Activated CD8-positive, alpha-beta T cell treated with anti-CD3 and anti-CD28 coated beads, Interleukin-2, amount 10 ng/mL, durations not matched to agents 7 days and 5 days (primary cell): ENCODE results near the gene EXOC6. TPM values are rescaled to one million over a fixed set of nuclear protein-coding genes. Genes with fewer than 3 reads are reported as not detected.

Source experiments
- ATAC-seq: fragments of 150-1000 bp; cut with Tn5 transposase; one replicate; pipeline ENCODE4 v1.10.0; 2021; ENCODE audit warnings: moderate library complexity
- CTCF ChIA-PET: fragments of 350-600 bp; sonication (Branson Sonifier 250); formaldehyde crosslinking; loops from one replicate; lab custom pipeline; 2021; ENCODE audit warnings: antibody characterized with exemption; lab: Charles Lee
- POLR2A ChIA-PET: fragments of 350-600 bp; sonication (Branson Sonifier 250); formaldehyde crosslinking; loops from one replicate; lab custom pipeline; 2021; ENCODE audit warnings: antibody characterized with exemption; lab: Charles Lee
- DNase-seq: peaks from one replicate; pipeline ENCODE4 v3.0.0-alpha.2; 2020
- H3K27ac Mint-ChIP-seq: one replicate; pipeline ENCODE4 v1.8.0; 2021; ENCODE audit warnings: mild to moderate bottlenecking, mixed read lengths
- H3K27me3 Mint-ChIP-seq: one replicate; pipeline ENCODE4 v1.8.0; 2021; ENCODE audit warnings: low read depth, mixed read lengths
- H3K36me3 Mint-ChIP-seq: one replicate; pipeline ENCODE4 v1.8.0; 2021; ENCODE audit warnings: low read depth, mixed read lengths
- H3K4me1 Mint-ChIP-seq: one replicate; pipeline ENCODE4 v1.8.0; 2021; ENCODE audit warnings: low read depth, mixed read lengths
- H3K4me3 Mint-ChIP-seq: one replicate; pipeline ENCODE4 v1.8.0; 2021; ENCODE audit warnings: mild to moderate bottlenecking, mixed read lengths
- H3K9me3 Mint-ChIP-seq: one replicate; pipeline ENCODE4 v1.8.0; 2022; ENCODE audit warnings: mixed read lengths; ENCODE audit not compliant: insufficient read depth
- total RNA-seq, 2 experiments: library from RNA; stranded (reverse); gene quantifications; one replicate each; pipeline ENCODE4 v1.2.3, GENCODE V29; 2021

EXOC6 gene
- total RNA-seq, 2 experiments from 2014 or later, result 11.7 to 12.5 TPM

DNA sequence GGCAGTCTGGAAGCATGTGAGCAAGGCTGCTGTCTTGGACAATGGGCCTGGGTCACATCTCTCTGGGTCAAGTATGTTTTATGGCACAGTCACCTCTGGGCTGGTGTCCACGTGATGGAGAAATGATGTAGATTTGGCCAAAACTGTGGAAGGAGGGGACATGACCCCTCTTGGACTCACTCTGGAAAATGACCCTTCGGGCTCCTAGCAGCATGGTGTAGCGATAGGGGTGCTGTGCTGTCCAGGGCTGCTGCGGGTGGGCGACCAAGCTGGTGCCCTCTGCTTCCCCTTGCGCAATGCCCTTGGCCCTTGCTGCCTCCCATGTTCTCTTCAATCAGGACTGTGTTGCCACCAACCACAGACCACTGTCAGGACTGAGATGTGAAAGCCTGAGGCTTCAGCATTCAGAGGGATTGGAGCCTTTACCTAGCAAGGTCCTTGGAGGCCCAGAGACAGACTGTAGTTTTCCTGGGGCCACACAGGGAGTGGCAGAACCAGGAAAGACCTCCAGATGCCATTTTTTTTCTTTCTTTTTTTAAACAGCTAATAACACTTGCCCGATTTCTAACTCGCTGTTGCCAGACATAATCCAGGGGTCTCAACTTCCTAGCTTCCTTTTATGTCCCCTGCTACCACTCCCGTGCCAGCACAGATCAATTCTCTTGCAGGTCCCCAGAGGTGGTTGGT is 231.5 kb downstream of the EXOC6 start:
- no peak for ATAC-seq
- DNase-seq, result no peak
- peaks cover 44% of the 10 kb centered on the region for H3K27me3 Mint-ChIP-seq
- CTCF ChIA-PET, result interaction anchor here (0.7 to 2.4 kb wide), 9 partner anchors 9 to 276 kb away, joined by 3 to 12 read pairs (median 4); no protein-coding TSS in a partner anchor
- H3K4me1 Mint-ChIP-seq, result peaks cover 11% of the 10 kb centered on the region
- no peak overlapping the region for H3K4me3 Mint-ChIP-seq
- H3K36me3 Mint-ChIP-seq, result no peaks in the 10 kb centered on the region
- no peaks in the 10 kb centered on the region for H3K9me3 Mint-ChIP-seq
- POLR2A ChIA-PET, result no interaction called here
- H3K27ac Mint-ChIP-seq, result no peak overlapping the region

DNA sequence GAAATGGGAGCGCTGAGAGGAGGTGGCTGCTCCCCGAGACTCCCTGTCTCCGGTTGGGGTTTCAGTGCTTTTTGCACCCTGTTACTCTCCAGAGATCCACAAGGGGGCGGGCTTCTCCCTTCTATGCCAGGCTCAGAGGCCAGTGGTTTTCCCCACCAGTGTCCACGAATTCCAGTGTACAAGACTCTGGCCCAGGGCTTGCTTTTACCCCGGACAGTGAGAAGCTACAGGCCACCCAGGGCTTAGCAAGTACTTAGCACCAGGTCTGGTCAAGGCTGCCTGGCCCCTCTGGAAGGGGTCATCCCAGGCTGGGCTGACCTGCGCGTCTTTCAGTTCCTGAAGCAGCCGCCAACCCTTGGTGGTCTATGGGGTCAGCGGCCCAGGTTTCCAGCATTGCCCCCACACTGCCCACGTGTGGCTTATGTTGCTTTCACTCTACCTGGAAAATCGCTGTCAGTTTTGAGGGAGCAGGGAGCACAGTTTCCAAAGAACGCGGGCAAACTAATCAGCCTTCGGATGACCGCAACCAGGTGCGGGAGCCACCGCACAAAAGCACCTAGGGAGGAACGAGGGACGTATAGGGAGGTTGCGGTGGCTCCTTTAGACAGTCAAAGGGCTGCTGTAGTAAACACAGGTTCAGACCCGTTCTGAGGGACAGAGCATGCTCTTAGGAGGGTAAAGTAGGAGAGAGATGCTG is 232.2 kb downstream of the EXOC6 start:
- peaks cover 39% of the 10 kb centered on the region for H3K27me3 Mint-ChIP-seq
- no peak overlapping the region for H3K27ac Mint-ChIP-seq
- no peaks in the 10 kb centered on the region for H3K36me3 Mint-ChIP-seq
- ATAC-seq (peak; percentile 63), DNase-seq (peak; percentile 65)
- no peaks in the 10 kb centered on the region for H3K9me3 Mint-ChIP-seq
- no peak overlapping the region for H3K4me3 Mint-ChIP-seq
- CTCF ChIA-PET, result interaction anchor here (0.7 to 2.4 kb wide), 10 partner anchors 8 to 402 kb away, joined by 3 to 12 read pairs (median 4); partner anchors contain the start of gene MYOF
- H3K4me1 Mint-ChIP-seq, result peaks cover 7% of the 10 kb centered on the region
- POLR2A ChIA-PET, result no interaction called here

DNA sequence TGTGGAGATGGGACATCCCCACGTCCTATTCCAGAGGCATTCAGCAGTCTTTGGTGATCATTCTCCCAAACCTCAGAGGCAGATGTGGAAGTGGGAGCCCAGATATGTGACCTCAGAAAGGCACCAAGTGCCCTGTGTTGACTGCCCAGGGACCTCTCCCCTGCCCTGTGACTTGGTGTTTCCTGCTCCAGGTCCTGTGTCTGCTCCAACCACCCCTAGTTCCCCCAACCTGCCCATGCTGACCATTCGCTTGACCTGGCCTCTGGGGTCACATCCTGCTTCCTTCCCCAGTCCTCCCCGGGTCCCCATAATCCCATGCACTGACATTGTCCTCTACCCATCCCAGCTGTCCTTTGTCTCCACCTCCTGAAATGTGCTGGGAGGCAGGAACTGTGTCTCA is 233.0 kb downstream of the EXOC6 start:
- CTCF ChIA-PET, result interaction anchor here (1.6 to 2.0 kb wide), 2 partner anchors 271 to 401 kb away, joined by 3 to 8 read pairs; partner anchors contain the start of gene MYOF
- DNase-seq (no peak), ATAC-seq (no peak)
- H3K4me1 Mint-ChIP-seq, result peaks cover 2% of the 10 kb centered on the region
- H3K4me3 Mint-ChIP-seq, result no peak overlapping the region
- POLR2A ChIA-PET, result no interaction called here
- no peak overlapping the region for H3K27ac Mint-ChIP-seq
- H3K27me3 Mint-ChIP-seq, result peaks cover 36% of the 10 kb centered on the region
- H3K9me3 Mint-ChIP-seq, result no peaks in the 10 kb centered on the region
- no peaks in the 10 kb centered on the region for H3K36me3 Mint-ChIP-seq

DNA sequence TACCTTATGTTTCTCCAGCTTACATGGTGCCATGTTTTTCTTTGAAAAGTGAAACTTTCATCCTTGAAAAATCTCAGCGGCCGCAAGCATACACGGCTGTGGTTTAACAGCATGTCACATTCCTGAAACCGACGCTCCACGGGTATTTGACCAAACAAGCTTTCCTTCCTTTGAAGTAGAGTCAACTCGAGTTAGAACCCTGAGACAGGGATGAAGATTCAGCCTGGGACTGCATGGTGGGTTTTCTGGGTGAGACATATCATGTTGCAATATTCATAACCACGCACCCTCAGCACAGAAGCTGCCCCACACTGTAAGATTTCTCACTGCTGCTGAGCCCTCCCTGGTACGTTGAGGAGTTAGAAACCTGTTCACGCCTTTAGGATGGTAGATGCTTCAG is 233.5 kb downstream of the EXOC6 start:
- ChIA-PET CTCF (interaction anchor here (1.6 kb wide), 1 partner anchor 400 kb away, joined by 3 read pairs; the partner anchor contains the start of gene MYOF), POLR2A (no interaction called here)
- Mint-ChIP-seq H3K36me3 (no peaks in the 10 kb centered on the region), H3K27me3 (peaks cover 31% of the 10 kb centered on the region), H3K4me3 (no peak overlapping the region), H3K27ac (no peak overlapping the region), H3K9me3 (no peaks in the 10 kb centered on the region), H3K4me1 (peaks cover 2% of the 10 kb centered on the region)
- no peak for DNase-seq
- ATAC-seq, result no peak

DNA sequence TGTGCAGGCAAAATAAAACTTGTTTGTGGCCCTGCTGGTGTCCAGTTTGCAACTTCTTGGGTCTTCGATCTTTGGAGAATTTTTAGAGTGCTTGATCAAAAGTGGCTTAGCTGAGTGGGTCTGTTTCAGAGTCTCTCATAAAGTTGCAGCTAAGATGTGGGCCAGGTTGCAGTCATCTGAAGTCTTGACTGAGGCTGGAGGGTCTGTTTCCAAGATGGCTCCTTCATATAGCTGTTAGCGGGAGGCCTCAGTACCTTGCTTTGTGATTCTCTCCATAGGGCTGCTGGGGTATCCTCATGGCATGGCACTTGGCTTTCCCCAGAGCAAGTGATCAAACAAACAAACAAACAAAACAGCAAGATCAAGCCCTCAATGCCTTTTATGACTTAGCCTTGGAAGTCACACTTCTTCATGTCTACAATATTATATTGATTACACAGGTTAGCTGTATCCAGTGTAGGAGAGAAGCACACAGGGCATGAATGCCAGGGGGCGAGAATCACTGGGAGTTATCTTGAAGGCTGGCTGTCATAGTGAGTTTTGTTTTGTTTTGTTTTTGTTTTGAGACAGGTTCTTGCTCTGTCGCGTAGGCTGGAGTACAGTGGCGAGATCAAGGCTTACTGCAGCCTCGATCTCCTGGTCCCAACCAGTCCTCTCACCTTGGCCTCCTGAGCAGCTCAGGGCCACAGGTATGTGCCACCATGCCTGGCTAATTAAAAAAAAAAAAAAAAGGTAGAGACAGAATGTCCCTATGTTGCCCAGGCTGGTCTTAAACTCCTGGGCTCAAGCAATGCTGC is 235.6 kb downstream of the EXOC6 start:
- CTCF ChIA-PET, result no interaction called here
- H3K9me3 Mint-ChIP-seq, result no peaks in the 10 kb centered on the region
- peaks cover 2% of the 10 kb centered on the region for H3K4me1 Mint-ChIP-seq
- peaks cover 31% of the 10 kb centered on the region for H3K27me3 Mint-ChIP-seq
- H3K27ac Mint-ChIP-seq, result no peak overlapping the region
- H3K4me3 Mint-ChIP-seq, result no peak overlapping the region
- no peak for DNase-seq
- ATAC-seq, result no peak
- no peaks in the 10 kb centered on the region for H3K36me3 Mint-ChIP-seq
- POLR2A ChIA-PET, result no interaction called here

DNA sequence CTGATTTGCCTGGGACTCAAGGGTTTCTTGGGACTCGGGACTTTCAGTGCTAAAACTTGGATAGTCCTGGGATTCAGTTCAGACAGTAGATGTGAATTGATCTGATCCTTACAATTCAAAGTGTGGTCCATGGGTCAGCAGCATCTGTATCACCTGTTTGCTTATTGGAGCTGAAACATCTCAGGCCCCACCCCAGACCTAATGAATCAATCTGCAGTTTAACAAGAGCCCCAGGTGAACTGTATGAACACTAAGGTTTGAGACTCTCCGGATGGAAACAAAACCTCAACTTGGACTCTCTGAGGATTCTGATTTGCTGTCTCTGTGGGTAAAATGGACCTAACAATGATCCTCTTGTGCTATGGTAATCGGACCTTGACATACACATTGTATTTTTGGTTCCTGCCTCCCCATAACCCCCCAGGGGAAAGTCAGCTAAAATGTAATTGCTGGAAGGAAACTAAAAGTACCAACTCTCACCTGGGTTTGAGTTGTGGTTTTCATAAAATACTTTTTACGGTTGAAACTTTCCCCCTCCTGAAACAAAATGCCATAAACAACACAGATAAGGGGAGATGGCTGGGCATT is 237.0 kb downstream of the EXOC6 start:
- H3K27me3 Mint-ChIP-seq, result peaks cover 22% of the 10 kb centered on the region
- POLR2A ChIA-PET, result no interaction called here
- H3K4me3 Mint-ChIP-seq, result no peak overlapping the region
- DNase-seq, result no peak
- H3K36me3 Mint-ChIP-seq, result no peaks in the 10 kb centered on the region
- CTCF ChIA-PET, result no interaction called here
- no peak for ATAC-seq
- H3K9me3 Mint-ChIP-seq, result no peaks in the 10 kb centered on the region
- no peaks in the 10 kb centered on the region for H3K4me1 Mint-ChIP-seq
- no peak overlapping the region for H3K27ac Mint-ChIP-seq

DNA sequence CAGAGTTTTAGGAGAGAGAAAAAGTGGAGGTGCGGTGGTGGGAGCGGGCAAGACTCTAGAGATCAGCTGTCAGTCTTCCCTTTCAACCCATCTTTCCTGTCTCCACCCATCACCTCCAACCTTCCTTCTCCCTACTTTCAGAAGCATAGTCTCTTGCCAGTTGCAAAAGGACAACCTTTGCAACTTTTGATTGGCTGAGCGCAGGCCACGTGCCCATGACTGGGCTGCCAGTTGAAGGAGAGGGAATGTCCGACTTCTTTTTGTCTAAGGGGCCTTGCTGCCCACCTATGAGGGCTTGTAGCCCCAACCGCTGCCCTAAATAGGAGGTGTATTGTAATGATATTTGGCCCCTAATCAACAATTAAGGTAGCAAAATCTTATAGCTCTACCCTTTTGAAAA is 238.0 kb downstream of the EXOC6 start:
- Mint-ChIP-seq H3K27me3 (peaks cover 21% of the 10 kb centered on the region), H3K4me1 (no peaks in the 10 kb centered on the region), H3K4me3 (no peak overlapping the region), H3K36me3 (no peaks in the 10 kb centered on the region), H3K27ac (no peak overlapping the region), H3K9me3 (no peaks in the 10 kb centered on the region)
- DNase-seq, result no peak
- POLR2A ChIA-PET, result no interaction called here
- CTCF ChIA-PET, result no interaction called here
- no peak for ATAC-seq

DNA sequence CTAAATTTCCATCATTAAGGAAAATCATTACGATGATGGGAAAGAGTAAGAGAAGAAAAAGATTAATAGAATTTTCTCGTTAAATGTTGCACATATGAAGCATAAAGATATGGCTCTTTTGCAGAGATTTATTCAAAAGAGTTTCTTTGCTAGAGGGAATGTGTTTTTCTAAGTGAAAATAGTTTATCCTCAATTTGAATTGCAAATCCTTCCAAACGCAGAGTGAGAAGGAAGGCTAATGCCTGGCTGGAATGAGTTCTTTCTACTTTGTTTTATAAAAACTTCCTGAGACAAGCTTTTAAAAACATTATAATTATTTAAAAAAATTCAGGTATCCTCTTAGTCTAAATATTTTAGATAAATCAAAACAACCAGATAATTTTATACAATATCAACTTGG is 239.5 kb downstream of the EXOC6 start:
- CTCF ChIA-PET, result interaction anchor here (1.3 kb wide), 1 partner anchor 265 kb away, joined by 3 read pairs; no protein-coding TSS in a partner anchor
- POLR2A ChIA-PET, result no interaction called here
- Mint-ChIP-seq H3K27me3 (peaks cover 16% of the 10 kb centered on the region), H3K27ac (no peak overlapping the region), H3K9me3 (no peaks in the 10 kb centered on the region), H3K36me3 (no peaks in the 10 kb centered on the region), H3K4me1 (no peaks in the 10 kb centered on the region), H3K4me3 (no peak overlapping the region)
- DNase-seq (no peak), ATAC-seq (no peak)

DNA sequence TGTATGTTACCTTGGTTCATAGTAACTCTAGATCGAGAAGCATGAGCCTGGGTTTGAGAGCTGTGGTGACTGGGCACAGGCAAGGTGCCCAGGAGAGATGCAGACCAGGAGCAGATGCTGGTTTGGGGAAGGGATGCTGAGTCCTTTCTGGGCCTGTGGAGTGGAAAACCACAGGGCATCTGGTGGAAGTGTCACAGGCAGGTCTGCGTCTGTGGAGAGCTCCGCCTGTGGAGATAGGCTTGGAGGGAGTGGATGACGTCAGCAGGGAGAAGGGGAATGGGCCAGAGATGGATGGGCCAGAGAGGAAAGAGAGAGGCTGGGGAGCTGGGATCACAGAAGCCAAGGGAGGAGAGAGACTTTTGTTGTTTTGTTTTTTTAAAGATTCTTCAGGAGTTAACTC is 240.1 kb downstream of the EXOC6 start:
- Mint-ChIP-seq H3K4me3 (no peak overlapping the region), H3K36me3 (no peaks in the 10 kb centered on the region), H3K27ac (no peak overlapping the region), H3K9me3 (no peaks in the 10 kb centered on the region), H3K27me3 (peaks cover 16% of the 10 kb centered on the region), H3K4me1 (no peaks in the 10 kb centered on the region)
- DNase-seq, result no peak
- ATAC-seq, result no peak
- ChIA-PET CTCF (interaction anchor here (1.3 to 1.6 kb wide), 2 partner anchors 9 to 265 kb away, joined by 3 to 12 read pairs; no protein-coding TSS in a partner anchor), POLR2A (no interaction called here)

DNA sequence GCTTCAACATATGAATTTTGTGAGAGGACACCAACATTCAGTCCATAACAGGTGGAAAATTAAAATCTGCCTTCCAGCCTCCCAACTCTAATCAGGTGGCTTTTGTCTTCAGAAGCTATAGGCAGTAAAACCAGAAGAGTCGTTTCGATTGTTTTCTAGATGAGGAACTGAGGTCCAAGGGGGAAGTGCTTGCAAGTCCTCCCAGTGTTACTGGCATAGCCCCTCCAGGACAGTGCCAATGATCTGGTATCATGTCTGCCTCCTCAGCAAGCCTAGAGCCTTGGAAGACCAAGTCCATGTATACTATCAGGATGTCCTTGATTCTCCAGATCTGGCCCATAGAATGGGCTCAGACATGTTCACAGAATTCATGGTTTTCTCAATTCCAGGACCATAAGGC is 242.3 kb downstream of the EXOC6 start:
- H3K9me3 Mint-ChIP-seq, result no peaks in the 10 kb centered on the region
- DNase-seq, result no peak
- H3K27me3 Mint-ChIP-seq, result peaks cover 19% of the 10 kb centered on the region
- ChIA-PET CTCF (no interaction called here), POLR2A (no interaction called here)
- H3K4me3 Mint-ChIP-seq, result no peak overlapping the region
- no peak for ATAC-seq
- H3K27ac Mint-ChIP-seq, result no peak overlapping the region
- no peaks in the 10 kb centered on the region for H3K4me1 Mint-ChIP-seq
- no peaks in the 10 kb centered on the region for H3K36me3 Mint-ChIP-seq

DNA sequence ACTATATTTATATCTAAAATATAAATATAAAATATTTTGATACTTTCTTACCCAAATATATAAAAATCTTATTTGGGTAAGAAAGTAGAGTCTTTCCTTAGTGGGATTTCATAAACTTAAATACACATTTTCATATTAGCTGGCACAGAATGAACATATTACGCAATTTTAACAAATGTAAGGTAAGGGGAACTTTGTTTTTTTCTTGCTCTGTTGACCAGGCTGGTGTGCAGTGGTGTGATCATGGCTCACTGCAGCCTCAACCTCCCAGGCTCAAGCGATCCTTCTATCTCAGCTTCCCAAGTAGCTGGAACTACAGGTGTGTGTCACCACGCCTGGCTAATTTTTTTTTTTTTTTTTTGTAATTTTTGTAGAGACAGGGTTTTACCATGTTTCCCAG is 243.6 kb downstream of the EXOC6 start:
- CTCF ChIA-PET, result no interaction called here
- POLR2A ChIA-PET, result no interaction called here
- H3K4me1 Mint-ChIP-seq, result no peaks in the 10 kb centered on the region
- H3K4me3 Mint-ChIP-seq, result no peak overlapping the region
- peaks cover 14% of the 10 kb centered on the region for H3K27me3 Mint-ChIP-seq
- H3K9me3 Mint-ChIP-seq, result no peaks in the 10 kb centered on the region
- DNase-seq (no peak), ATAC-seq (no peak)
- no peaks in the 10 kb centered on the region for H3K36me3 Mint-ChIP-seq
- no peak overlapping the region for H3K27ac Mint-ChIP-seq
